Motor neuron (in vitro differentiated cells): Measurements from ENCODE around the gene TRIP12. TPM values are rescaled to one million over a fixed set of nuclear protein-coding genes. Genes with fewer than 3 reads are reported as not detected.
"Not testable (repeated sequence)": the region's sequence is repeated elsewhere in the genome, so short reads cannot be mapped to it uniquely, and the experiment has no call there.

Experiments
- ATAC-seq, 8 experiments: fragments of 200-7000 bp; cut with Tn5 transposase; replicated peaks in 6 of 8; 2 replicates each; pipeline ENCODE4 v1.8.0; 2021; ENCODE audit warnings: mild to moderate bottlenecking in 8 of 8, moderate library complexity in 8 of 8
- H3K27ac ChIP-seq, 2 donors: fragments of 250-450 bp; sonication (Bioruptor Pico); 2 replicates each; pipeline ENCODE4 v1.9.0; 2021; ENCODE audit warnings: antibody characterized with exemption in 2 of 2, mild to moderate bottlenecking in 2 of 2, moderate library complexity in 1 of 2
- H3K4me1 ChIP-seq, 2 donors: fragments of 250-450 bp; sonication (Bioruptor Pico); replicated peaks in 1 of 2; 2 replicates each; pipeline ENCODE4 v1.6.1; 2021; ENCODE audit warnings: antibody characterized with exemption in 2 of 2, mild to moderate bottlenecking in 2 of 2, moderate library complexity in 1 of 2
- H3K4me3 ChIP-seq, 5 donors: fragments of 250-450 bp; sonication (Bioruptor Pico); 2 replicates each; pipeline ENCODE4 v1.9.0; 2021; ENCODE audit warnings: antibody characterized with exemption in 5 of 5, mild to moderate bottlenecking in 5 of 5, moderate library complexity in 4 of 5
- WGBS, 10 experiments: fragments of 450-650 bp; shearing (Covaris generic); methylation state at CpG; one replicate each; pipeline ENCODE4 v1.0.0; 2022; 5-methylcytosine and 5-hydroxymethylcytosine counted together
- in situ Hi-C, 9 experiments: fragments of 400-800 bp; cut with MboI; loops; one replicate each; pipeline ENCODE4 v1.15.0; 2021; ENCODE audit warnings: low sequenced_read_pairs in 9 of 9, low pct_unique_long_range_greater_than_20kb in 2 of 9; ENCODE audit not compliant: unreplicated experiment in 9 of 9
- total RNA-seq, 8 experiments: library from RNA; unstranded; fragments of 300-600 nt; gene quantifications; 2 replicates each; pipeline versions ENCODE4 v1.2.3 to v1.2.4, GENCODE V29; 2022

Gene TRIP12
- total RNA-seq = 100 to 1,000 TPM in 5 of 8 experiments, 10 to 100 TPM in 3; 65.2 to 295 (median 126) TPM

GRCh38 chr2:229921892-229922448 is at the start of gene TRIP12:
Gene TRIP12, minus strand, starts transcription at chr2:229922009. Its CDS starts 41,930 bp downstream, at chr2:229880079.
- peak; percentile 60 to 92 (median 86) for ATAC-seq

GRCh38 chr2:229971298-229971790 is 49.5 kb upstream of the TRIP12 start:
- ATAC-seq = no peak
- Histone ChIP-seq H3K4me3 (no peak overlapping the region), H3K4me1 (no peaks in the 10 kb centered on the region), H3K27ac (no peak overlapping the region)
- in situ Hi-C loops = no loop called here
- 60 to 100% (median 91%) methylated on average over 1 to 3 of the region's 3 CpGs; no CpG with 5 or more reads in 2 of the 10 experiments for WGBS, 10 experiments

More at GRCh38 chr2:229921892-229922448, at the start of gene TRIP12:
- H3K27ac ChIP-seq = peak within 1 kb of the TSS; percentile 95 to 96
- H3K4me1 ChIP-seq = peaks cover 6 to 7% of the 10 kb centered on the region in 2 donors
- WGBS, 10 experiments = 0 to 3% (median 0%) methylated on average over 3 to 5 of the region's 49 CpGs; no CpG with 5 or more reads in 7 of the 10 experiments
- peak within 1 kb of the TSS; percentile 67 to 99 (median 88) for H3K4me3 ChIP-seq
- in situ Hi-C loops = no loop called here

- H3K4me1 ChIP-seq = no peaks in the 10 kb centered on the region
- in situ Hi-C loops = no loop called here
- WGBS, 10 experiments = 50 to 100% (median 88%) methylated on average over 1 to 3 of the region's 3 CpGs
- no peak for ATAC-seq
- H3K4me3 ChIP-seq = no peak overlapping the region
- no peak overlapping the region for H3K27ac ChIP-seq
These were observed 48.6 kb upstream of the TRIP12 start for GRCh38 chr2:229970406-229970805.

GRCh38 chr2:229969921-229970320 is 48.1 kb upstream of the TRIP12 start:
- in situ Hi-C loops = no loop called here
- WGBS, 10 experiments = 45 to 100% (median 88%) methylated on average over 1 to 3 of the region's 3 CpGs; no CpG with 5 or more reads in 2 of the 10 experiments
- ATAC-seq = no peak
- Histone ChIP-seq H3K4me1 (no peaks in the 10 kb centered on the region), H3K27ac (no peak overlapping the region), H3K4me3 (no peak overlapping the region)

GRCh38 chr2:229963596-229963995 is 41.8 kb upstream of the TRIP12 start:
- H3K4me3 ChIP-seq, H3K27ac ChIP-seq, H3K4me1 ChIP-seq, in situ Hi-C loops: not testable (repeated sequence)
- WGBS, 10 experiments = 80 to 100% (median 96%) methylated on average over 1 to 9 of the region's 9 CpGs; no CpG with 5 or more reads in 4 of the 10 experiments
- peak in 2 of 8 experiments; percentile 45 to 52 for ATAC-seq

- Histone ChIP-seq H3K4me1 (no peaks in the 10 kb centered on the region), H3K27ac (no peak overlapping the region), H3K4me3 (no peak overlapping the region)
- no peak for ATAC-seq
- WGBS, 10 experiments = 67 to 100% (median 85%) methylated on average over 1 to 3 of the region's 3 CpGs; no CpG with 5 or more reads in 3 of the 10 experiments
- in situ Hi-C loops = no loop called here
These were observed 34.7 kb upstream of the TRIP12 start for GRCh38 chr2:229956491-229956890.

- H3K27ac ChIP-seq = no peak overlapping the region
- no peak for ATAC-seq
- no peaks in the 10 kb centered on the region for H3K4me1 ChIP-seq
- in situ Hi-C loops = no loop called here
- no peak overlapping the region for H3K4me3 ChIP-seq
- WGBS, 10 experiments = 50 to 100% (median 67%) methylated on average over 1 of the region's 1 CpG; no CpG with 5 or more reads in 4 of the 10 experiments
These were observed 33.9 kb upstream of the TRIP12 start for GRCh38 chr2:229955663-229956062.

- in situ Hi-C loops = no loop called here
- WGBS, 10 experiments = 80 to 100% (median 84%) methylated on average over 1 to 3 of the region's 6 CpGs; no CpG with 5 or more reads in 6 of the 10 experiments
- no peaks in the 10 kb centered on the region for H3K4me1 ChIP-seq
- H3K4me3 ChIP-seq = no peak overlapping the region
- no peak for ATAC-seq
- no peak overlapping the region for H3K27ac ChIP-seq
These were observed 30.5 kb upstream of the TRIP12 start for GRCh38 chr2:229952256-229952835.

GRCh38 chr2:229947544-229947943 is 25.7 kb upstream of the TRIP12 start:
- H3K27ac ChIP-seq = no peak overlapping the region
- no peaks in the 10 kb centered on the region for H3K4me1 ChIP-seq
- no peak overlapping the region for H3K4me3 ChIP-seq
- in situ Hi-C loops = no loop called here
- WGBS, 10 experiments = 80 to 100% (median 86%) methylated on average over 1 of the region's 1 CpG; no CpG with 5 or more reads in 4 of the 10 experiments
- ATAC-seq = no peak

- Histone ChIP-seq H3K27ac (no peak overlapping the region), H3K4me3 (no peak overlapping the region), H3K4me1 (no peaks in the 10 kb centered on the region)
- in situ Hi-C loops = no loop called here
- WGBS, 10 experiments = 84 to 100% (median 94%) methylated on average over 2 to 6 of the region's 8 CpGs; no CpG with 5 or more reads in 1 of the 10 experiments
- ATAC-seq = no peak
These were observed 24.2 kb upstream of the TRIP12 start for GRCh38 chr2:229945975-229946374.

- ATAC-seq = peak in 1 of 8 experiments; percentile 36
- Histone ChIP-seq H3K4me3 (no peak overlapping the region), H3K27ac (no peak overlapping the region), H3K4me1 (no peaks in the 10 kb centered on the region)
- 90 to 100% (median 95%) methylated on average over 1 to 5 of the region's 5 CpGs for WGBS, 10 experiments
- in situ Hi-C loops = no loop called here
These were observed 22.1 kb upstream of the TRIP12 start for GRCh38 chr2:229943770-229944449.

- no peak for ATAC-seq
- H3K27ac ChIP-seq = no peak overlapping the region
- in situ Hi-C loops = no loop called here
- H3K4me1 ChIP-seq = no peaks in the 10 kb centered on the region
- WGBS, 10 experiments = 80 to 100% (median 88%) methylated on average over 1 to 2 of the region's 2 CpGs; no CpG with 5 or more reads in 4 of the 10 experiments
- no peak overlapping the region for H3K4me3 ChIP-seq
These were observed 21.4 kb upstream of the TRIP12 start for GRCh38 chr2:229943171-229943570.

GRCh38 chr2:229942671-229943070 is 20.9 kb upstream of the TRIP12 start:
- 42 to 100% (median 92%) methylated on average over 2 to 8 of the region's 8 CpGs; no CpG with 5 or more reads in 4 of the 10 experiments for WGBS, 10 experiments

More at GRCh38 chr2:229942671-229943070, 20.9 kb upstream of the TRIP12 start:
- Histone ChIP-seq H3K4me3 (no peak overlapping the region), H3K4me1 (no peaks in the 10 kb centered on the region), H3K27ac (no peak overlapping the region)
- no peak for ATAC-seq
- in situ Hi-C loops = no loop called here
